Activated T-cell treated with anti-CD3 and anti-CD28 coated beads for 24 hours (primary cell): Measurements from ENCODE around the gene BCR.
"Not testable (repeated sequence)": the region's sequence is repeated elsewhere in the genome, so short reads cannot be mapped to it uniquely, and the experiment has no call there.

Source experiments
- DNase-seq: peaks from one replicate; pipeline ENCODE4 v3.0.0-alpha.2; 2020; ENCODE audit warnings: low read depth

The BCR gene

DNA sequence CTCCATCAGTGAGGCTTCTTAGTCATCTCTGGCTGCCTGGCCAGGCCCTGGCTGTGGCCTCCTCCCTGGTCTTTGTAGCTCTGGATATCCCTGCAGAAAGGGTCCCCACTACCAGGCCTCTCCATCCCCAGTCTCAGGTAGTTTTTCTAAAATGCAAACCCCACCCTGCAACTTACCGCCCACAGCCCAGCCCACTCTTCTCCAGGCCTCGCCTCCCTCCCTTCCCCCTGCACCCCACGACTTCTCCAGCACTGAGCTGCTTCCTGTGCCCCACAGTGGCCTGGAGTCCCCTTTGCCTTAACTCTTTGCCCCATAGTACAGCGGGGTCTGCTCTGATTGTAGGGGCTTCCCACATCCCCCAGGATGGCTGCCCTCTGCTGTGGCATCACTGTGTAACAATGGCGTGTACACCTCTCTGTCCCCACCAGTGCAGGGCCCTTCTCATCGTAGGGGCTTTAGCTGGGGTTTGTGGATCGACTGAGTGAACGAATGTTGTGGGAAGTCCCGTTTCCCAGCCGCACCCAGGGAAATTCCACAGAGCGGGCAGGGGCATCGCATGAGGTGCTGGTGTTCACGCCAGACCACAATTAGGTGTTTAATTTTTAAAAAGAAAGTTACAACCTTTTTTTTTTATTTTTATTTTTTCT, 111.6 kb downstream of the BCR start:
- no peak for DNase-seq

GRCh38 chr22:23292453-23293350, 112.4 kb downstream of the BCR start:
- no peak for DNase-seq

DNA sequence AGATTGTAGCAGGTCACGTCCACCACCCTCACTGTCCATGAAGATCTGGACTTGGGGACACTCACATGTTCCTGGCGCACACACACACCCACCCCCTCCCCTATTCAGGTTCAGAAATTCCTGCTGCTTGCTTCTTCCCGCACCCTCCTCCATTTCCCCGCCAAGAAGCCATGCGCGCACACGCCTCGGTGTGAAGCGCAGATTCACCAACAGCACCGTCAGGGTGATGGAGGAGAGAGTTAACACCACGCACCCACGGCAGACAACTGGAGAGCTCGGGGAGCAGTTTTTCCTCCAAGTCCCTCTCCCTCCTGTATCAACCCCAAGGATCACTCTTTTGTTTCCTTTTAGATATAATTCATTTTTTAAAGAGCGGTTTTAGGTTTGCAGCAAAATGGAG, 113.4 kb downstream of the BCR start:
- DNase-seq: no peak

DNA sequence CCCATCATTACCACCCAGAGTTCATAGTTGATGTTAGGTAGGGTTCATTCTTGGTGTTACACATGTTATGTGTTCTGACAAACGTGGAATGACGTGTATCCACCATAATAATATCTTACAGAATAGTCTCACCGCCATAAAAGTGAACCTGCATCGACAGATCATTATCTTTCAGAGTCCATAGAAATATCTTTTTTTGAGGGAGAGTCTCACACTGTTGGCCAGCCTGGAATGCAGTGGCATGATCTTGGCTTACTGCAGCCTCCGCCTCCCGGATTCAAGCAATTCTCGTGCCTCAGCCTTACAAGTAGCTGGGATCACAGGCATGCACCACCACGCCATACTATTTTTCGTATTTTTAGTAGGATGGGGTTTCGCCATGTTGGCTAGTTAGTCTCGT, 113.9 kb downstream of the BCR start:
- DNase-seq: no peak

- no peak for DNase-seq
Measured at GRCh38 chr22:23300476-23300875, 120.2 kb downstream of the BCR start.

- no peak for DNase-seq
Measured at GRCh38 chr22:23301591-23301990, 121.3 kb downstream of the BCR start.

- no peak for DNase-seq
Measured at GRCh38 chr22:23302171-23303002, 122.1 kb downstream of the BCR start.

GRCh38 chr22:23305321-23305910, 125.1 kb downstream of the BCR start:
- no peak for DNase-seq

DNA sequence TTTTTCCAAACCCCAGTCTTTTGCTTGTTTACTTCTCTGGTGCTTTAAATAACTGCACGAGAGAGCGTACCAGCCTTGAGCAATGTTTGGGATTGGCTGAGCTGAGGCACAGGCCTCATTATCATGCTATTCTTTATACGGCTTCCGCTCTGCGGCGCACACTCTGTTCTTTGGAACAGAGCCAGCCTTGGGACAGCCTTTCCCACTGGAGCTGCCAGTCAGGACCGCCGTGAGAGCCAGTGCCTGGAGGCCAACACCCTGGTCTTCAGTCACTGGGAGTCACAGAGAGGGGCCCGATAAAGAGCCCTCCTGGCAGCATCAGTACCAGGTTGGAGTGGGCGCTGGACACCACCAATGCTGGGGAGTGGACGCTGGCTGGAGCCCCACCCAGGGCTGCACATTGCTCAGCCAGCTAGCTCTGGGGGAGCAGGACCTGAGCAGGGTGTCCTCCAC, 125.6 kb downstream of the BCR start:
- DNase-seq: no peak

GRCh38 chr22:23306438-23306921, 126.2 kb downstream of the BCR start:
- DNase-seq: no peak

DNA sequence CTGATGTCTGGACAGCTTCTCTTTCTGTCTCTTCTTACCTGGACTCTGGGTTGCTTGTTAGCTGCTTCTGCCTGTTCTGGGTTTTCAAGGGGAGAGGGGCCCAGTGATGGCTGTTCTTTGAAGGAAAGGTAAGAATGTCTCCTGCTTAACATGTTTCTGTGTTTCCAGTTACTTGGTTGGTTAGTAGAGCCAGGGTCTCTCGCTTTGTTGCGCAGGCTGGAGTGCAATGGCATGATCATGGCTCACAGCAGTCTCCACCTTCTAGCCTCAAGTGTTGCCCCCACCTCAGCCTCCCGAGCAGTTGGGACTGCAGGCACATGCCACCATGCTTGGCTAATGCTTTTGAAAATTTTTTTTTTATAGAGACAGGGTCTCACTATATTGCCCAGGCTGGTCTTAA, 126.6 kb downstream of the BCR start:
- no peak for DNase-seq

DNA sequence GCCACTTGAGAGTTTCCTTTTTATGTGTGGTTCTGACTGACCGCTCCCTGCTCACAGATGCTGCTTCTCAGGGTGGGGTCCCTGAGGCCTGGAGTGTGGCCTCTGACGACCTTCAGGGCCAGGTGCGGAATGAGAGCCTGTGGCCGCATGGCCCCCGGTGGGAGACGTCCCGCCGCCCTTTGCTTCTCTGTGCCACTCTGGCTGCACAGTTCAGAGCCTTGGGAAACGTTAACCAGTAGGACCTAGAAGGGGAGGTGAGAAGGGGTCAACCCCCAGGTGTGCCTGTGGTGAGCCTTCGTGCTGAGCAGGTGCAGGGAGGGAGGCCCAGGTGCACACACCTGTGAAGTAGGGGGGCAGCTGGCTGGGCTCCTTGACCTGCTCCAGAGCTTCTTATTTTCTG, 127.2 kb downstream of the BCR start:
- not testable (repeated sequence) for DNase-seq

DNA sequence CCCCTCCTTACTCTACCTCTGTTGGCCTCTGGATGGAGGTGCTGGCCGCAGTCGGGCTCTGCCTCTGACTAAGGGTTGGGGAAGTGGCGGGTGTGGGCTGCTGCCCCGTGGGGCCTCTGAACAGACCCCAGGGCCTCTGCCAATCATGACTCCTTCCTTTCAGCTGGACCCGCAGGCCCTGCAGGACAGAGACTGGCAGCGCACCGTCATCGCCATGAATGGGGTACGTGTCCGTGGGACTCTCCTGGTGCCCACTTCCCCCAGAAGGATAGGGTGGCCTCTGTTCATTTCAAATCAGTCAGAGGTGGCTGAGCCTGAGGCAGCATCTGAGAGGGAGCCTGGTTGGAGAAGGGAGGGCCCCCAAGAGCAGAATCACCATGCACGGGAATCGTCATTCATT, 129.0 kb downstream of the BCR start:
- not testable (repeated sequence) for DNase-seq

DNA sequence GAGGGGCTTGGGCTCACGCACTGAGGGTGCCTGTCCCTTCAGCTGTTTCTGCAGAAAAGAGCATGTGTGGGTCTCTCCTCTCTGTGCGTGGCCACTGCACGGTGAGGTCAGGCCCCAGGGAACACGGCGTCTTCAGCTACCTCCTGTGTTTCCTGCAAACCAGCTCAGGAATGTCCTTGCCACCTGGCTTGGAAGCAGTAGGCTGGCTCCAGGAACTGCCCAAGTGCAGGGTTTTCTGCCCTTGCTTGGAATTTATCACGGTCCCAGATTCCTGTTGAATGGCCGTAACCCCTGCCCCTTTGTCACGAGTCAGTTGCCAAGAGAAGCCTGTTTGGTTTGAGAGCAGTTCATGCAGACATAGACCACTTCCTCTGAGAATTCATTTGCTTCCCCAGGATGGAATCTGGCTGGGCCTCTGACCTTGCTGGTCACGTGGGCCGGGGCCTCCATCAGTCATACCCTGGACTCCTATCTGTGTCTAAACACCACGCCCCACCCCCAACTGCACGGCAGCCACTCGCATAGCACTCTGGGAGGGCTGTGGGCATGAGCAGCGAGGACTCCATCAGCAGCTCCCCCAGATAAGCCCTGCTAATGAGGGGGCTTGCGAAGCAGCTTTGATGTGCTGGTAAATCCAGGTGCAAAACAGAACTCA, 130.3 kb downstream of the BCR start:
- DNase-seq: not testable (repeated sequence)

GRCh38 chr22:23311635-23312420, 131.5 kb downstream of the BCR start:
- not testable (repeated sequence) for DNase-seq

- no peak for DNase-seq
Measured at GRCh38 chr22:23313791-23314567, 133.7 kb downstream of the BCR start.

DNA sequence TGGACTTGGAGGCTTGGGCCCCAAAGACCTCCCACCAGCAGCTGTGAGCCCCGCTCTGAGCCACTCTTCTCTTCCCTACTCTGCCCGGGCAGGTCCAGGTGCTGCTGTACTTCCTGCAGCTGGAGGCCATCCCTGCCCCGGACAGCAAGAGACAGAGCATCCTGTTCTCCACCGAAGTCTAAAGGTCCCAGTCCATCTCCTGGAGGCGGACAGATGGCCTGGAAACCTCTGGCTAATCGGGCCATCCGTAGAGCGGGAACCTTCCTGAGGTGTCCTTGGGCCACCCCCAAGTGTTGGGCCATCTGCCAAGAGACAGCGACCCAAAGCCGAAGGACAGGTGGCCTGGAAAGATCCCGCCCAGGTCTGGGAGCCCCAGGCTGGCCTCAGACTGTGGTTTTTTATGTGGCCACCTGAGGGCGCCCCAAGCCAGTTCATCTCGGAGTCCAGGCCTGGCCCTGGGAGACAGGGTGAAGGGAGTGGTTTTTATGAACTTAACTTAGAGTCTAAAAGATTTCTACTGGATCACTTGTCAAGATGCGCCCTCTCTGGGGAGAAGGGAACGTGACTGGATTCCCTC, 135.1 kb downstream of the BCR start:
- peak; percentile 32 for DNase-seq

DNA sequence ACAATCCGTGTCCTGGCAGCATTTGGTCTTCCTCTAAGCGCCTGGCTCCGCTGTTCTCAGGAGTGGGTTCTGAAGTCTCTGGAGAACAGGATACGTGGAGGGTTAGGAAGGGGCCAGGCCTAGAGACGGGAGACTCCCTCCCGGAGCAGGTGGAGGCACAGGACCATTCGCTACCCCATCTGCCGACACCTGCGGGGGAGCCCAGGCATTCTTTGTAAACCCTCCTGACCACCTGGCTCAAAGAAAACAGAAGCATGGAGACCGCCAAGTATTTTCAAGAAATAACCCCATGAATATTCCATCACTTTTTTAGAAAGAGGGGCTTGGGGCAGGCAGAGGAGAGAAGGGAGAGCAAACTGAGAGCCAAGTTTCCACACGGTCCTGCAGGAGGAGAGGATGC, 136.3 kb downstream of the BCR start:
- not testable (repeated sequence) for DNase-seq

GRCh38 chr22:23318316-23318715, 138.0 kb downstream of the BCR start:
- DNase-seq: not testable (repeated sequence)
